Right ventricle myocardium inferior (tissue), 1 donor: ENCODE results near the gene SHC3. TPM values are rescaled to one million over a fixed set of nuclear protein-coding genes. Genes with fewer than 3 reads are reported as not detected.

Experiments
- ATAC-seq: fragments of 200-7000 bp; cut with Tn5 transposase; one replicate; pipeline ENCODE4 v1.9.1; 2020; ENCODE audit warnings: mild to moderate bottlenecking, moderate library complexity
- DNase-seq: peaks from one replicate; pipeline ENCODE4 v3.0.0; 2021; ENCODE audit errors: missing footprints
- intact Hi-C: fragments of 100-400 bp; cut with DNase I; formaldehyde crosslinking; loops from one replicate; pipeline ENCODE4 v1.11.0; 2022
- total RNA-seq: library from RNA; stranded (reverse); fragmentation: NEBNext Ultra II Directional; extraction: Animal tissue kit (Norgen Biotek cat#: 25700); gene quantifications from one replicate; pipeline ENCODE4 v1.2.1, GENCODE V29; 2021
- donor health status: DM: no; HTN: yes; CAD: no; lungs with severe emphysema.

The SHC3 gene
- total RNA-seq, 1 donor from 2014 or later = 1.1 TPM

DNA sequence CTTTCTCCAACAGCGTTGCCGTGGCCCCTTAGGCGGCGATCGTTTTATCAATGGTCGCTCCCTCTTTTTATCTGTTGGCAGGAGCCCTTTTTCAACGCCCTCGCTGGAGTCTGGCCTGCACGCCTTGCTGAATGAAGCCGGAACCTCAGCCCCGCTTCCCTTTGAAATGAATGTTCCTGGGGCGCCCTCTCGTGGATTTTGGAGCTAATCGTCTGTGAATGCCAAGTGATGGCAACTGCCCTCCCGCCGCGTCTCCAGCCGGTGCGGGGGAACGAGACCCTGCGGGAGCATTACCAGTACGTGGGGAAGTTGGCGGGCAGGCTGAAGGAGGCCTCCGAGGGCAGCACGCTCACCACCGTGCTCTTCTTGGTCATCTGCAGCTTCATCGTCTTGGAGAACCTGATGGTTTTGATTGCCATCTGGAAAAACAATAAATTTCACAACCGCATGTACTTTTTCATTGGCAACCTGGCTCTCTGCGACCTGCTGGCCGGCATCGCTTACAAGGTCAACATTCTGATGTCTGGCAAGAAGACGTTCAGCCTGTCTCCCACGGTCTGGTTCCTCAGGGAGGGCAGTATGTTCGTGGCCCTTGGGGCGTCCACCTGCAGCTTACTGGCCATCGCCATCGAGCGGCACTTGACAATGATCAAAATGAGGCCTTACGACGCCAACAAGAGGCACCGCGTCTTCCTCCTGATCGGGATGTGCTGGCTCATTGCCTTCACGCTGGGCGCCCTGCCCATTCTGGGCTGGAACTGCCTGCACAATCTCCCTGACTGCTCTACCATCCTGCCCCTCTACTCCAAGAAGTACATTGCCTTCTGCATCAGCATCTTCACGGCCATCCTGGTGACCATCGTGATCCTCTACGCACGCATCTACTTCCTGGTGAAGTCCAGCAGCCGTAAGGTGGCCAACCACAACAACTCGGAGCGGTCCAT is 177.4 kb downstream of the SHC3 start:
- peak; percentile 66 for ATAC-seq
- DNase-seq = peak; percentile 92
- intact Hi-C loops = loop anchor here (1.0 to 5.0 kb wide), 3 partner anchors 278 to 409 kb away; no protein-coding TSS in a partner anchor

DNA sequence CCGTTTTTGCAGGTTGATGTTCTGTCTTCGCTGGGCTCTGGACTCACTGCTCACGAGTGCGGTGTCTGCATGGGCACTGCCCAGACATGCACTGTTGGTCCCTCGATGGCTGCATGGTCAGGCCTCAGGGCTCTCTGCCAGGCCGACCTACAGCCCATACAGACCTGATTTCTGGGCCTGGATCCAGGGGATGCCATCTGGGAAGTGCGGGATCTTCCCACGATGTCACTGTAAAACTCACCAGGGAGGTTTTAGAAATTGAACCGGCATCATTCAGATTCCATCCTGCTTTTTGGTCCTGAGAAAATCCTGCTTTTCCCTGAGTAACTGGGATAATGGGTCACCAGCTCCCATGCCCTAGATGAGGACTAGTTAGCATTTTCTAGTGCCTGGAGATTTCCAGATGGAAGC is 178.2 kb downstream of the SHC3 start:
- DNase-seq (no peak), ATAC-seq (no peak)
- intact Hi-C loops = loop anchor here (2.0 to 5.0 kb wide), 2 partner anchors 278 to 343 kb away; no protein-coding TSS in a partner anchor

DNA sequence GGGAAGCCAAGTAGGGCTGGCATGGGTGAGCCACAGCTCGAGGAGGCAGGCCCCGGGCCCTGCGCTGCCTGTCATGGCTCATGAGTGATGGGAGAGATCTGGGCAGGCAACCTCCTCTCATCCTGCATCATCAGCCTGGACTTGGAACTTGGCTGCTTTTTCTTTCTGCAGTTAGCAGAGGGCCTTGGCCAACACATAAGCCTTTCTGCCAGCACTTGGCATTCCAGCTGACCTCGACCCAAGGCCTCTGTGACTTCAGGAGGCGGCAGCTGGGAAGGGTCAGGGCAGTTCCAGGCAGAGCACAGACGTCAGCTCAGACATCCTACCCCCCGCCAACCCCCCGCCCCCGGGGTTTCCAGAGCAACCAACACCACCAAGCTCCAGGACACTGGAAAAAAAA is 179.7 kb downstream of the SHC3 start:
- DNase-seq = peak; percentile 85
- intact Hi-C loops = loop anchor here (2.0 kb wide), 3 partner anchors 50 to 184 kb away; no protein-coding TSS in a partner anchor
- ATAC-seq = peak; percentile 88

DNA sequence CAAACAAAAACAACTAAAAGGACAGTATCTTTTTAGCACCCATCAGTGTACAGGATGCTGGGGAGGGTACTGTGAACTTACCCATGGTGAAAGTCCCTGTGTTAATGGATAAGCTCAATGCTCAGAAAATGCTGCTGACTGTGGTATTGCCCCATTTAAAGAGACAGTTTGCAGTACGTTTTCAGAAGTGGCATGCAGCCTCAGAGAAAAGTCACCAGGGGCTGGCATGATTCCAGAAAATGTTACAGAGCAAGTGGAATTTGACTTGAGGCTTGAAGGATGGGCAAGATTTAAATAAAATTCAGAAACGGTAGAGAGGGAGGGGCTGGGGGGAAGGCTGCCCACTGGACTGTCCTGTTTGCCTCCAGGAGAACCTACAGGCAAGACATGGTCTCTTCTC is 180.1 kb downstream of the SHC3 start:
- ATAC-seq = no peak
- DNase-seq = no peak
- intact Hi-C loops = loop anchor here (2.0 kb wide), 3 partner anchors 50 to 184 kb away; no protein-coding TSS in a partner anchor

DNA sequence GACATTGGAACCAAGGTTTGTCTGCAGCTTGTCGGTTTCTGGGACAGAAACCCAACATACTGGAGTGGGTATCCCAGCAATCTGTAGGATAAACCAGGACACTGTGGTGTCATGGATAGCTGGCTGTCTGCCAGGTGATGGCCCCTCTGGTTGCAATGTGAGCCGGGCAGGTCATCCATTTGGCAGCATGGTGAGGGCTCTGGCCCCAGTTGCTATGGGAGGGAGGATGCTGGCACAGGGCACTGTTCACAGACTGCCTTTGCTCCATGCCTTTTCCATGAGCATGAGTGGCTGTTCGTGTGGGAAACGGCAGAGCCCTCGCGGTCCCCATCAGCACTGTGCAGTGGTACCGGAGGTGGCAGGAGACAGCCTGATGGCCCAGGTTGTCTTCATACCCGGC is 181.0 kb downstream of the SHC3 start:
- no peak for DNase-seq
- no peak for ATAC-seq
- intact Hi-C loops = loop anchor here (2.0 kb wide), 3 partner anchors 49 to 183 kb away; no protein-coding TSS in a partner anchor

DNA sequence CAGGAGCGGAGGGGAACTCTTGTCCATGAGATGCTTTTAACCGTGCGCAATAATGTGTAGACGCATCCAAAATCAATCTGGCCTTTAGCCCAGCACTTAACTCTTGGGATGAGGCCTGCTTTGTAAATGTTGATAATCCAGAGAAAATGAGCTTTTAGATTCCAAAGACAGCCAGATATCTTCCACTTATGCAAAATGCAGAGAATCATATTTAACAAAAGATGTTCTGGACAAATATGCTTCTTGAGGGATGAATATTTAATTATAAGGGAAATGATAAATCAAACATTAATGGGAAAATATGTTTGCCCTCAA is 181.7 kb downstream of the SHC3 start:
- no peak for ATAC-seq
- intact Hi-C loops = no loop called here
- DNase-seq = no peak

DNA sequence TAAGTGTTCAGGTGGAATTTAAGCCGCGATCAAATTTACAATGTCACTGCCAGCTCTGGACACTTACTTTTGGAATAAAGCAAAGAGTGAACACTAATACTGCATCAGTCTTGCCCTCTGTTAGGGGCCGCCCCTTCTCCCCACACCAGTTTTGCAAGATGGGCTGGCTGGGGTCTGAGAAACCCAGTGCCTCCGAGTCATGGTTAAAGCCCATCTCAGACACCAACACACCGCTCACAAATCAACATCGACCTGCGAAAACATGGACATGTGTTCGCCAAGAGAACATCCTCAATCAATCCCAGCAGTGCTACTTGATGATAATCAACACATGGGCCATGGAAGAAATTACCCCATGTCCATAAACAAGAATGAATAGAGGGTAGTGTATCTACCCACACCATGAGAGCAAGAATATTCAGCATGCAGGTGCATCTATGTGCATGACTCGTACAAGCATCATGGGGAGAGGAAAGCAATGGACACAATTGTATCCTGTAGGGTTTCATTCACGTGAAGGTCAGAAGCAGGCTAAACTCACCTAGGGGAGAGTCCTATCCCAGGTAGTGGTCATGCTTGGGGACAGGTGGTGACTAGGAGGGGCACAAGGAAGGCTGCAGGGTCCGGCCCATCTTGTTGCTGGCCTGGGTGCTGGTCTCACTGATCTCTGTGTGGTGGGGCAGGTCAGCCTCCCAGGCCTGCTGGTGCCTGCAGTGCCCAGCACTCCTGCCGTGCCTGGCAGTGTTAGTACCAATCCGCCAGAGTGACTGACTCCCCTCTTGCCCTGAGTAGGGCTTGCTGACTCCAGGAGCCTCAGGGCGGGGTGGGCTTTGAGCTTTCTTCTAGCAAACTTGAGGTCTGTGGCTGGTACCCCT is 182.3 kb downstream of the SHC3 start:
- ATAC-seq = no peak
- DNase-seq = no peak
- intact Hi-C loops = no loop called here

DNA sequence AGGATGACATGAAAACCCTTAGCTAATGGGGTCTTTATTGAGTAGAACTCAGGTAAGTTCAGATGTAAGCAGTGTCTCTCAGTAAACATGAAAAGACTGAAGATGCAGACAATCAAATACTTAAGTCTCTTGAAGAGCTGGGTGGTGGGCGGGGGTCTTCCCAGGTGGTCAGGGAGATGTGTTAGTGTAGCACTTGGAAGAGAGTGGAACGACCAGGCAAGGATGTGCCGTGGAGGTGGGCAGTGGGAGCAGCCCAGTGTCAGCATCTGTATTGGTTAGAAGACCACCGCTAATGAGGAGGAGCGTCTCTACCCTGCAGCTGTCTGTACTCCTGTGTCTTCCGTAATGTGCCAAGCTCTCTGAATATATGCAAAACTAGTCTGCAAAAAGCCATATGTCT is 183.0 kb downstream of the SHC3 start:
- DNase-seq = no peak
- intact Hi-C loops = no loop called here
- no peak for ATAC-seq

DNA sequence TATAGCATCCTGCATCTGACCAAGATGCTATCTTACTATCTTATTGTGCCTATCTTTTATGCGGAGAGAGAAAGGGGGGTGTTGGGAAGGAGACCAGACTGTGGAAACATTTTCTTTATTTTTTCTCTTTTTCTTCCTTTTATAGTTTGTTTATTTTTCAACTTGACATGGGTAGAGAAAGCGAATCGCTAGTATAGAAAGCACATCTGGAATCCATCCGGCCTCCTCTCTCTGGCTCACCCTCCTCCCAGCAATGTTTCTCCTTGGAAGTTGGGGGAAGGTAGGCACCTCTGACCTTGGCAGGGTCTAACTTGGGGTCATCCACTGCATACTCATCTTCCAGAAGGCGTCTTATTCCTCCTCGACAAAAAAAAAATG is 183.4 kb downstream of the SHC3 start:
- intact Hi-C loops = no loop called here
- DNase-seq = no peak
- no peak for ATAC-seq

DNA sequence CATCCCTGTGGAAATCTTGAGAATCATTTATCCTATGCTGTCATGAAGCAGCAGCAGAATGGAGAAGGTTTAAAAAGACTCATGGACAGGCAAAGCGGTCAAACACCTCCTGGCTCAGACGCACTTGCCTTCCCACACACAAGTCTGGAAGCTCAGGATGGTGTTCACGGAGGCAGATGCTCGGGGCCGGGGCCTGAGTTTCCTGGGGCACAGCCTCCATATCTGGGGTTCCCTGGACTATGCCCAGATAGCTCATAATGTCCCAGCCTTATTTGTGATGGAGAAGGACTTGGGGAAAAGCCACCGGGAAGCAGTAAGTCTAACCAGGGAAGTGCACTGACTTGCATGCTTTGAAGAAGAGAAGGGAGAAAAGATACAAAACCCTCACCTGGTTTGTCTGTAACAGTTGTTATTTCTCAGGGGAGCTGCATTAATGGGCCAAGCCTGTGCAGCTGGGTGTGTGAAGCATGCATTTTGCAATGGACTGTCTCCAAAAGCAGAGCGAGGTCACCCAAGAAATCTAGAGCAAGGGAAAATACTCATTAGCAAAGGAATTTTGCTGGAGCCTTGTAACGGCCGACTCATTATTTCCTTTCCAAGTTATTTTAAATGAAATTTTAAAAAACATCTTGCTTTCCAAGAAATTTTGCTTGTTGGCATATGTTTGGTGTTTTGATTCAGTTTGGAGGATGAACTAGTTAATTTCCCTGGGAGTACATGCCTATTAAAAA is 184.0 kb downstream of the SHC3 start:
- DNase-seq (no peak), ATAC-seq (no peak)
- intact Hi-C loops = loop anchor here (5.0 kb wide), 2 partner anchors 107 to 162 kb away; no protein-coding TSS in a partner anchor

DNA sequence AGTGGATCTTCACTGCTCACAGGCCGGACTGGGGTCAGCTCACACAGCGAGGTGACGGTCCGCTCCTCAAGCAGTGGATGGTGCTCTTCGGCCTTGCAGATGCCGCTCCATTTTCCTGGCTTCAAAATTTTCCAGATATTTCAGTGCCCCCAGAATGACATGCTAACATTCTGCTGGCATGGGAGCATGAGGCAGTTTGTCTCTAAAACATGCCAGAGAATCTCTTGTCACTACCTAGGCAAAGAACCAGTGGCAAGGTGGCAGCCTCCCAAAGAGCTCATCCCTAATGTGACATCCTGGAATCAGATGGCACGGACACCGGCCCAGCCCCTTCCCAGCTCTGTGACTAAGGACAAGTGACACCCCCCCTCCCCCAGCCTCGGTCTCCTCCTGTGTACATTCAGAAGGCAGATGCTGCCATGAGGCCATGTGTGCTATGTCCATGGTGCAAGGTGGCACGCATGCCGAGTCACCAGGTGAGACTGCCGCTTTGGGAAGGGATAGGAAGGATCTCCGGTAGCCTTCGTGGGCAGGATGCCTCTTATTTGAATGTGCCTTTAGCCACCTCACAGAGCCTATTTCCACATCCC is 184.7 kb downstream of the SHC3 start:
- ATAC-seq = no peak
- intact Hi-C loops = loop anchor here (5.0 kb wide), 2 partner anchors 107 to 162 kb away; no protein-coding TSS in a partner anchor
- no peak for DNase-seq

DNA sequence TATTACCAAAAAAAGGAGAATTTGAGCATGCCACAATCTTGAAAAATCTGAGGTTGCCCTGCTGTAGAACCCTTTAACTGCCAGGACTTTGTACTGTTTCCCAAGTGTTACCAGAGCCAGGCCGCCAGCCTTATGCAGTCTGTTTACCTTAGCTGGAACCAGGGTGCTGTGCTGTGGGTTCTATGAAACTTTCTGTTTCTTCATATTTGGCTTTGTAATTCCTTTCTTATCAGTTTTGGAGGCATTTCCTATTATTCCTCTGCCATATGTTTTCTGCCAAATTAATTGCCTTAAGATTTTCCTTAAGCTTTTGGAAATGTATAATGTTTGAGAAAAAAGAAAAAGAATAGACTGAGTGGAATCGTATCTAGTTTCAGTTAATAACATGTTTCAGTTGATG is 185.3 kb downstream of the SHC3 start:
- ATAC-seq (no peak), DNase-seq (no peak)
- intact Hi-C loops = loop anchor here (5.0 kb wide), 2 partner anchors 106 to 161 kb away; no protein-coding TSS in a partner anchor

DNA sequence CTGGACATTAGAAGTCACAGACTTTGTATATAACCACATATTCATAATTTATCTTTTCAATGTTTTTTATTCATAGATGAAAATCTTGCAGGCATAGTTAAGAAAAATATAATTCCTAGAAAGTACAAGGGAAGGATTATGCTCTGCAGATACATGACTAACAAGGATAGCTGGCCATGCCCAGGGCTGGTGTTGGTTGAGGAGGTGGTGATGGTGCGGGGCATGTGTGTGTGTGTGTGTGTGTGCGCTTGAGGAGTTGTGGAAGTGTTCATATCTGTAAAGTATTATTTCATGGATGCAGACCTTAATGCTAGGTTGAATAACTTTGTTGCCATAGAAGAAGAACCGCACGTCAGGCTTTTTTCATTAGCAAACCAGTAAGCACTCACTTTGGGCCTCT is 186.1 kb downstream of the SHC3 start:
- DNase-seq = no peak

DNA sequence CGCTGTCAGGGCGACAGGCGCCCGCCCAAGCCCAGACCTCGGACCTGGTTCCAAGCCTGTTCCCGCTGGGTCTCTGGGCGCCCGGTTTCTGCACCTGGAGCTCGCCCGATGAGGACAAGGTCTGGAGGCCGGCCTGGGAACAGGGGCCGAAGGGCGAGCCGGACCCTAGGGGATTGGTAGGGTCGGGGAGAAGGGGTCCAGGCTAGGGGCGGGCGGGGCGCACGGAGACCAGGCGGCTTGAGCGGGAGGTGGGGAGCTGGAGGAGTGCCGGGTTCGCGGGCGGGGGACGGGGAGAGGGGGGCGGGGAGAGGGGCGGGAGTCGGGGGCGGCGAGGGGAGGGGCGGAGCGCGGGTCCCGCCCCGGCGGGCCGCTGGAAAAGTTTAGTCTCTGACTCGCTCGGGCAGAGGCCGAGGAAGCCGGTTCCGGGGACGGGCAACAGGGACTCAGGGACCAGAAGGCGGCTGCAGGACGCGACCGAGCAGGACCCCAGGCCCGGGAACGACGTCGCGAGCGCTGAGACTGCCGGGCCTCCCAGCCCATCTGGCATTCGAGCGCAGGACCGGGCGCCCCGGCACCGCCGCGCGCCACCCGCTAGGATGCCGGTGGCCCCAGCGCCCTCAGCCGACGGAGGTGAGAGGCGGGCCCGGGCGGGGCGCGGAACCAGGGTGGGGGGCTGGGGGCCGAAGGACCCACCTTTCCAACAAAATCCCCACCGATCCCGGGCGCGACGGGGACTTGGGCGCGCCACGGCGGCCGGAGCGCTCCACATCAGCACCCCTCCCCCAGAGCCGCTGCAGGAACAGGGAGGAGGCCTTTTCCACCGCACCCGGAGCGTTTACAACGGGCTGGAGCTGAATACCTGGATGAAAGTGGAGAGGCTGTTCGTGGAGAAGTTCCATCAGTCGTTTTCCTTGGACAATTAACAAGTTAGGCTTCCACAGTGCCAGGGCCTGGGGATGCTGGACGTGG is 187.3 kb downstream of the SHC3 start, which contains the start of gene S1PR3:
Gene S1PR3 (plus strand): TSS at position 403 of the 969 bp plus-strand sequence. CDS start 9,733 bp downstream, outside the sequence.
- peak; percentile 76 for DNase-seq
- intact Hi-C loops = loop anchor here (2.0 to 5.0 kb wide), 4 partner anchors 104 to 209 kb away; no protein-coding TSS in a partner anchor

More for the DNA sequence above, 186.1 kb downstream of the SHC3 start:
- ATAC-seq = no peak
- intact Hi-C loops = loop anchor here (5.0 kb wide), 2 partner anchors 105 to 160 kb away; no protein-coding TSS in a partner anchor

DNA sequence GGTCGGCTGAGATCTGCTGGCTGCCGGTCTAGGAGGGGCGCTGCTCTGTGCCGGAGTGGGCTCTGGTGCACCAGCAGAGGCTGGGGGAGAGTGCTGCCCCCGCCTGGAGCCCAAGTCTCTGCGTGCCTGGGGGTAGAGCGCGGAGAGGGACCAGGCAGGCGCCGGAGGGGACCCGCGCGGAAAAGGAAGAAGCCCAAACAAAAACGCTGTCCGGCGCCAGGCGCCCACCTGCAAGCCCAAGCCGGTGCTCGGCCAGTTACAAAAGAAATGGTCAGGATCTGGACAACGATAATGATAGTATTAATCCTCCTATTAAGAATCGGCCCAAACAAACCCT is 187.9 kb downstream of the SHC3 start:
- no peak for DNase-seq
- peak; percentile 26 for ATAC-seq
- intact Hi-C loops = loop anchor here (2.0 to 5.0 kb wide), 4 partner anchors 103 to 208 kb away; no protein-coding TSS in a partner anchor

More for the DNA sequence above, 187.3 kb downstream of the SHC3 start, which contains the start of gene S1PR3:
- peak; percentile 87 for ATAC-seq

DNA sequence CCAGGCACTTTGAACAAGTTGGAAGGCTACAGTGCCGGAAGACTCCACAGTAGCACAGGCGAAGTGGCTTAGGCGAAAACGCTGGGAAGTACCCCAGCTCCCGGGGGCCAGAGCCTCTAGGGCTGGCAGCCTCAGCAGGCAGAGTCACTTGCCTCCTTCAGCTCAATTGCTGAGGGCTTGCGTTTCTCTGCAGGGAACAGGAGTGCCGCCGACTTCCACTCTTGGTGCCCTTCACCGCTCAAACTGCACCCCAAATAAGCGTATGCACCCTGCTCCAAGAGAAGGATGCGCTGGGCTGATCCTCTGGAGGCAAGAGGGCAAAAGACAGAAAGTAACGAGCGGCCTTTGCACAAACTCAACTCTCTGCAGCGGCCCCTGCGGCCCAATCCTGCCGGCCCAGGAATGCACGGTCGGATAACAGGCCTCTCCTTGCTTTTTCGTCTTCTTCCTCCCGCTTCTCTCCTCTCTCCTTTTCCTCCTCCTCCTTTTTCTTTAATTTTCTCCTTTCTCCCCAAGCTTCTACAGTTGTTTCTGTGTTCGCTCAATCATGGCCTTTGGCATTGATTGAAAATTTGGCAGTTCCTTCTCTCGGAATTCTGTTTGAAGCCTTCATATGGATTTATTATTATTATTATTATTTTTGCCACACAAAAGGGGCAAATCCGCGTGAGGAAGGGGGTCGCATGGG is 188.4 kb downstream of the SHC3 start:
- ATAC-seq (no peak), DNase-seq (no peak)
- intact Hi-C loops = loop anchor here (2.0 to 5.0 kb wide), 4 partner anchors 103 to 207 kb away; no protein-coding TSS in a partner anchor
